GM03348 (cell line): Measurements from ENCODE around the gene STMN1.

Source experiments
- DNase-seq: peaks from one replicate; pipeline ENCODE4 v3.0.0; 2012; ENCODE audit warnings: low spot score

STMN1 gene

GRCh38 chr1:25891606-25892005 is 14.6 kb downstream of the STMN1 start:
- no peak for DNase-seq

DNA sequence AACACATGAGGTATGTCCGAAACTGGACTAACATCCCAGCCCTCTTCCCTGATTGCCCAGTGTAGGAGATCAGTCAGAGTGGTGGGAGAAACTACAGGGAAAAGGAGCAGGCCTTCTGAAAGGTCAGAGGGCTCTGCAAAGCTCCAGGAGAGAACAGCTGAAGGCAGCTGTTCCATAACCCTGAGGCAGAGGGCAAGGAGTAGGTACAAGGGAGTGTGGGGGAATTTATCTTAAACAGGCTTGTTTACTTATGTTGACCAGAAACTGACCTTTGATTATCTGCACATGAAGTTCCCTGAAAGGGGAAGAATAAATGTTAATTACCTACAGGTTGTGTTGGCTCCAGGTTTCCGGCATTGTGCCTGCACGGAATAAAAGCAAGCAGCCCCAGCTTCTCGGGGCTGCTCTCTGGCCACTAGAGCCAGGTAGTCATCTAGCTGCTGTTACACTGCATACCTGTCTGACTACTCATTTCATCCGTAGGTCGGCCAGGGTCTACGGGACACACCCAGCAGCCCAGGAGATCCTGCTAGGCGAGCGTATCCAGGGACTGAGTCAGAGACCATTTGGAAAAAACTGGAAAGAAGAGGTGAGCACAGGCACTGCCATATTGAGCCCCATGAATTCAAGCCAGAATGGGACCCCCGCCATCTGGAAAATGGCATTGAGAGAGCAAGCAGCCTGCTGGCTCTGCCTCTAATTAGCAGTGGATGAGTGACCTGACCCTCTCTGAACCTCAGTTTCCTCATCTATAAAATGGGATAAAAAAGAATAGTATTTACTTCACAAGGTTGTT is 15.8 kb downstream of the STMN1 start:
- no peak for DNase-seq

DNA sequence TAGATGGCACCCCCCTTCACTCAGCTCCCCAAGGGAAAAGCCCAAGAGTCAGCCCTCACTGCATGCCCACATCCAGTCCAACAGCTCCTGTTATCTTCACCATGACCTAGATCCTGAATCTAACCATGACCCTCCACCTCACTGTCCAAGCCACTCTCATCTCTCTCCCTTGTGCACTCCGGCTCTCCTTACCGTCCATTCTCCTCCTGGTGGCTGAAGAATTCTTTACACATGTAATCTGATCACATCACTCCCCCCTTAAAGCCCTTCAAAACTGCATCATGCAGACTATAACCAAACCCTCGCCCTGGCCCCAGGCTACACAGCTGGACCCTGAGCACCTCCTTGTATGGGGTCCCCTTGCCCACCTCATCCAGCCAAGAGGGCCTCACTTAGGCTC is 16.7 kb downstream of the STMN1 start:
- no peak for DNase-seq

GRCh38 chr1:25888426-25888987 is 17.7 kb downstream of the STMN1 start:
- no peak for DNase-seq

GRCh38 chr1:25885602-25886001 is 20.6 kb downstream of the STMN1 start:
- no peak for DNase-seq

- no peak for DNase-seq
Observed at GRCh38 chr1:25881266-25881665, 25.0 kb downstream of the STMN1 start.

DNA sequence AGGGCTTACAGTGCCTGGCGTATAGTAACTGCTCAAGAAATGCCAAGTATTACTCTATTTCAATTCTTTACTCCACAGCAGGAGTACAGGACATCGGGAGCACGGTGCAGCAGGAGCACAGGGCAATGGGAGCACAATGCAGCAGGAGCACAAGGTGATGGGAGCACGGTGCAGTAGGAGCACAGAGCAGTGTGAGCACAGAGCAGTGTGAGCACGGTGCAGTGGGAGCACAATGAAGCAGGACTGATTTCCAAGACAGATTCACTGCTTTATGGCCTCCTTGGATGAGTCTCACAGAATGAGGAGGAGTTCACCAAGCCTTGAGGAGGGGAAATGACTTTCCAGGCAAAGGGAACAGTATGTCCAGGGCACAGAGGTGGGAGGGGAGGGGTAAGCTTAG is 25.7 kb downstream of the STMN1 start:
- no peak for DNase-seq

DNA sequence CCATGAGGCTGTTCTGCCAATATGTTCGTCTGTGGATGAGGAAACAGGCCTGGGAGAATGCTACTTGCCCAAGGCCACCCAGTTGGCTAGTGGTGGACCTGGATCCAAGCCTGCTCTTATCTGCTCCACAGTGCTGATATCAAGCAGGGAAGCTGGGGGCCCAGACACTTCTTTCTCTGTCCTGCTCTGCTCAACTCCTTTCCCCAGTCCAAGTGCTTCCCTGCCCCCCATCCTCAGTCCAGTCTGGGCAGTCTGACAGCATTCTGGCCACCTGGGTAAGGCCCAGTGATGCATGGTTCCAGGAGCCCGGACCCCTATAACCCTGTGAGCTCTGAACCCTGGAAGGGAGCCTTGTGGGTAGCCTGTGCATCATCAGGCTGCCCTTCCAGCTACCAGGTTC is 26.5 kb downstream of the STMN1 start:
- DNase-seq = no peak

GRCh38 chr1:25878690-25879089 is 27.5 kb downstream of the STMN1 start:
- no peak for DNase-seq

- DNase-seq = no peak
Observed at GRCh38 chr1:25877155-25877554, 29.1 kb downstream of the STMN1 start.

GRCh38 chr1:25876693-25877077 is 29.5 kb downstream of the STMN1 start:
- no peak for DNase-seq

- no peak for DNase-seq
Observed at GRCh38 chr1:25875856-25876692, 30.1 kb downstream of the STMN1 start.

DNA sequence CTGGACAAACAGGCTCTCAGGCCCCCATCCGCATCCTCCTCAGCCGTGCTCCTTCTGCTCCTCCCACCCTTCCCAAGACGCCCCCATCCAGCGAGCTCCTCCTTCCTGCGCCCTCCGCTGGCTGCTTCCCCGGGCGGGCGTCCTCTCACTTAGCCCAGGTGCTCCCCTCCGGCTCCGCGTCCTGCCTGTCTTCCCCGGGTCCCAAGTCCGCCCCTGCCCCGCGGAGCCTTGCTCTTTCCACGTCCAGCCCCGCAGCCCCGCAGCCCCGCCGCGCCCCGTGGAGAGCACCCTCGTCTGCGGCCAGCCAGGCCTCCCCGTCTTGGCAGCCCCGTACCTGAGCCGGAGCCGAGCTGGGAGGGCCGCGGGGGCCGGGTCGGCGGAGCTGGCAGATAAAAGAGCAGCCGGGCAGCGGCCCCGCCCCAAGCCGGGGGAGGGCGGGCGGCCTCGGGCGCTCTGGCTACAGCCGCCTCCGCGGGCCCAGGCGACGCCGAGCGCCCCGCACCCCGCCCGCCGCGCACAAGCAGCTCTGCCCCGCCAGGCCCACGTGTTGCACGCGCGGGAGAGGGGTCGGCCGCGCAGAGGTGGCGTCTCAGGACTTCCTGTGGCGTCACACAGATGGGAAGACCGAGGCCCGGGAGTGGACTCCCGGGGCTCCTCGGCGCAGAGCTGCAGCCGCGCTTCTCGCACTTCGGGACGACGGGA is 30.9 kb downstream of the STMN1 start, which contains the start of gene PAQR7:
PAQR7 (minus strand) TSS at position 555 of the 702 bp plus-strand sequence. CDS start 11,869 bp downstream, outside the sequence.
- peak; percentile 92 for DNase-seq

DNA sequence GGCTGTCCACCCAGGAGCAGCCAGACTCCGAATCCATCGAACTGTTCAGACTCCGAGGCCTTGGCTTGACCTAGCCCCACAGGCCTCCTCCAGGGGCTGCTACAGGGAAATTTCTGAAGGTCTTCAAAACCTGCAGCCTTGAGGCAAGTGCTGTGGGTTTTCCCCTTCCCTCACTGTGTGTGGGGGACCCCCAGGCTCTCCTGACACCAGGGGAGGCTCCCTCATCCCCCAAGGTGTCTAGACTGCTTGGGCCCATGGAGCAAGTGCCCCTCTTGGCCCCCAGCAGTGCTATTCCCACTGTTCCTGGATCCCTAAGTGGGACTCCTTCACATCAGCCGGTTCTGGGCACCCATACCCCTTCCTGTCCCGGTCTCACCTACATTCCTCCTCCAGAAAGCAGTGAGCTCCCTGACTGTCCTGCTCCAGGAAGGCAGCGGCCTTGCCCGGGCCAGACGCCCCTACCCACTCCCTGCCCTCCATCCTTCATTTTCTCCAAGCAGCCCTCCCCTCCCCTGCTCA is 31.5 kb downstream of the STMN1 start:
- no peak for DNase-seq

- DNase-seq = no peak
Observed at GRCh38 chr1:25874209-25874608, 32.0 kb downstream of the STMN1 start.

GRCh38 chr1:25873120-25873519 is 33.1 kb downstream of the STMN1 start:
- DNase-seq = no peak

- DNase-seq = no peak
Observed at GRCh38 chr1:25872713-25873112, 33.5 kb downstream of the STMN1 start.

GRCh38 chr1:25871704-25872494 is 34.3 kb downstream of the STMN1 start:
- no peak for DNase-seq

DNA sequence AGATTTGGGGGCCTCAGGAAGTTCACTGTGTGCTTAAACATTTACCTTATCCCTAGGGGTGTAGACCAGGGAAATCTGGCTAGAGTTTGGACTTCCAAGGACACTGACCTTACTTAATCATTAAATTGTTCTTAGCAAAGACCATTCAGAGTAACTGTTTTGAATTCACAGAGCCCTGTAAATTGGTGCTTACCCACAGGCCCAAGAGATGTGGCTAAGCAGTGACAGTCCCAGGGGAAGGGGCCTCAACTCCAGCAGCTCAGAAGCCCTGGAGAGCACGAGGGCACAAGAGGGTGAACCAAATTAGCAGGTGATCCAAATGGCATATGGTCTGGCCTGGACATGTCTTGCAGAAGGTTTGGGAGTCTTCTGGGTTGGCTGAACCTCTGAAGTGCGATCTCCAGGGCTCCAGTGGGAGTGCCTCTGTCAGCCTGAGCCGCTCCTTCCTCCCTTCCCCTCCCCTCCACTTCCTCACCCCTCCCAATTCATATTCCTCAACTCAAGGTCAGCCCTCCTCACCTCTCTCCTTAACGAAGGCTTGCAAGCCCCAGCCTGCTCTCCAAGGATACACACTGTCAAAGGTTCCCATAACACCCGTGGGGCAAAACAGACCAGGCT is 35.0 kb downstream of the STMN1 start:
- no peak for DNase-seq

DNA sequence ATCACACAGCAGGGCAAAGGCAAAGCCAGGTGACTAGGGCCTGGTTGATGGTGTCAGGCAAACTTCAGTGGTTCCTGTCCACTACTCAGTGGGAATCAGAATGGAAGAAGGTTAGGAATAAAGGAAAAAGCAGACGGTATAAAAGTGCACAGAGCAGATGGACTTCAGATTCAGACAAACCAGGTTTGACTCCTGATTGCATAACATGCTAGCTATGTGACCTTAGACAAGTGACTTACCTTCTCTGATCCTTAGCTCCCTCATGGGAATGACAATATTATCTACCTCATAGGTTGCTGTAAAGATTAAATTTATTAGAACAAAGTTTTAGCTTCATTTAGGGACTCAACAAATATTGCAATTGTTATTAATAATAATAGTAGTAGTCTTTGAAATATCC is 35.6 kb downstream of the STMN1 start:
- no peak for DNase-seq
